ENCODE results near the gene DSCAM. TPM values are rescaled to one million over a fixed set of nuclear protein-coding genes. Genes with fewer than 3 reads are reported as not detected.

The DSCAM gene
- total and polyA plus RNA-seq, 2 donors (not counting 3 experiments of a cell fraction or from before 2014, with no cell fraction given), result not detected

DNA sequence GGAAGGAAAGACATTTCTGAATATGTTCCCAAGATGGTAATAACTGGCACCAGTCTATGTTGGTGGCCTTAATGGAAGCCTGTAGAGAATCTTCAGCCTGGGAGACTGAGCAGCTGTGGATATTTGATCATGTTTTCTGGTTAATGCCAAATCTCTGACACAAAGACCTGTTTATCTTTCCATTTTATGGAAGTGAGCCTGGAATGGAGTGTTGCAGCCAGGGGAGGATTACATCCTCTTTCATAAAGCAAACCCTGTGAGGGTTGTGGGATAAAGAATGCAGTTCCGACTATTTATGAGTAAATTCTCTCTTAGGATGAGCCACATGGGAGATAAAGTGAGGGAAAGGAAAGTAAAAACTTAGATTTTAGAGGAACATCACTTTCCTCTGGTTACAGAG, 835.6 kb downstream of the DSCAM start:
- no TSS peak for BruUV-seq (replicated peaks)
- Histone ChIP-seq H3K9me1 (replicated peaks; ENCODE audit: control insufficient read depth, extremely low read depth, insufficient read depth, low read length) (no peaks in the 10 kb centered on the region), H3K36me3 (ENCODE audit: control insufficient read depth in 2 of 2, extremely low read depth in 1 of 2, insufficient read depth in 2 of 2, low read length in 2 of 2) (no peaks in the 10 kb centered on the region), H3K9ac (replicated peaks; ENCODE audit: extremely low read depth, insufficient read depth, low read length) (no peak overlapping the region), H3K4me1 (ENCODE audit: control insufficient read depth, extremely low read depth, insufficient read depth, low read length) (no peaks in the 10 kb centered on the region), H3K4me3 (replicated peaks in 1 of 3; ENCODE audit: insufficient read depth in 1 of 3, low read depth in 1 of 3, low read length in 3 of 3) (no peak overlapping the region), H4K20me1 (replicated peaks; ENCODE audit: control insufficient read depth, extremely low read depth, insufficient read depth, low read length) (no peaks in the 10 kb centered on the region), H3K9me3 (replicated peaks; ENCODE audit: control insufficient read depth, insufficient read depth, low read length) (peaks cover 9% of the 10 kb centered on the region), H3K27ac (ENCODE audit: insufficient read depth, low read depth, low read length) (no peak overlapping the region), H3K79me2 (ENCODE audit: control insufficient read depth, insufficient read depth, low read length) (no peaks in the 10 kb centered on the region), H3K27me3 (ENCODE audit: control insufficient read depth in 2 of 2, insufficient read depth in 2 of 2, low read length in 2 of 2) (no peaks in the 10 kb centered on the region), H2AFZ (ENCODE audit: low read depth, low read length) (no peak overlapping the region), H3K4me2 (ENCODE audit: insufficient read depth, low read length) (no peak overlapping the region)
- dilution Hi-C loops (cut with MboI; ENCODE audit: extremely low pct_ligation_motif_present, low sequenced_read_pairs), result no loop called here
- POLR2A ChIA-PET, result no interaction called here
- DNase-seq (ENCODE audit: low read depth, low spot score), result no peak
- TF ChIP-seq POLR2A (IDR thresholded peaks at IDR 0.05; ENCODE audit: low read depth, low read length) (no peak), MAX (IDR thresholded peaks at IDR 0.05; ENCODE audit: insufficient read depth, insufficient read length) (no peak), JUN (IDR thresholded peaks at IDR 0.05; ENCODE audit: borderline replicate concordance, insufficient read depth, insufficient read length, low read depth) (no peak), CTCF (IDR thresholded peaks at IDR 0.05; ENCODE audit: extremely low read depth in 1 of 2, insufficient read depth in 1 of 2, low read depth in 1 of 2, low read length in 2 of 2) (no peak), EZH2 (IDR thresholded peaks at IDR 0.05; ENCODE audit: borderline replicate concordance, low read depth, low read length, severe bottlenecking) (no peak), MYC (IDR thresholded peaks at IDR 0.05; ENCODE audit: low read depth, low read length) (no peak), FOS (IDR thresholded peaks at IDR 0.05; ENCODE audit: borderline replicate concordance, insufficient read depth, low read length) (no peak)
- no peak for FAIRE-seq
- intact Hi-C loops (cut with micrococcal nuclease), result no loop called here
- CTCF ChIA-PET, result no interaction called here
